MG63 (cell line): ENCODE data around the gene NUP153. TPM values are rescaled to one million over a fixed set of nuclear protein-coding genes. Genes with fewer than 3 reads are reported as not detected.

Source experiments
- DNase-seq: peaks from one replicate; pipeline ENCODE4 v3.0.0-alpha.2; 2020
- H3K27me3 ChIP-seq: fragments of 250-450 bp; sonication (Bioruptor Pico); 2 replicates; pipeline ENCODE4 v1.5.1; 2020; ENCODE audit warnings: mild to moderate bottlenecking, moderate library complexity
- H3K36me3 ChIP-seq: fragments of 250-450 bp; sonication (Bioruptor Pico); 2 replicates; pipeline ENCODE4 v1.5.1; 2020; ENCODE audit warnings: mild to moderate bottlenecking, moderate library complexity
- H3K4me3 ChIP-seq: fragments of 250-450 bp; sonication (Bioruptor Pico); 2 replicates; pipeline ENCODE4 v1.5.1; 2020; ENCODE audit warnings: mild to moderate bottlenecking, moderate library complexity
- H3K9me3 ChIP-seq: fragments of 250-450 bp; sonication (Bioruptor Pico); 2 replicates; pipeline ENCODE4 v1.5.1; 2020; ENCODE audit warnings: mild to moderate bottlenecking, moderate library complexity
- total RNA-seq: library from RNA; depleted of rRNA; stranded (reverse); fragments of >200 nt; shearing (Covaris generic); gene quantifications from 2 replicates; pipeline ENCODE4 v1.2.3, GENCODE V29; 2014; ENCODE audit warnings: low replicate concordance

NUP153 gene
- total RNA-seq, 1 experiment from 2014 or later = 16.5 TPM

DNA sequence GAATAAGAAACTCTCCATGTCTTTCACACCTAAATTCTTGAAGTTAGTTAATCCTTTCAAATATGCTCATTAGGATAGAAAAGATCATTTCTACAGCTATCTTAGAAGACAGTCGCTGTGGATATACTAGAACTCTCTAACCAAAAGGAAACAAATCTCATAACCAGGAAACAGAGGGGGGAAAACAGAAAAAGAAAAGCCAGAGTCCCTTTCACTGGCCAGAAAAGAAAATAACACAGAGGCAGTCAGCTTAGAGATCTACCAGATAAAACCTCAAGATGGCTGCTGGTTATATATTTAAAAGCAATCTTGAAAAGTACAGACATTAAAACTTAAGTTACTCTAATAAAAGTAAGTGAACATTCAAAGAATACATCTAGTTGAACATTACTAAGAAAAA is 19.6 kb downstream of the NUP153 start:
- Histone ChIP-seq H3K27me3 (no peaks in the 10 kb centered on the region), H3K9me3 (no peaks in the 10 kb centered on the region), H3K4me3 (no peak overlapping the region), H3K36me3 (peaks cover 29% of the 10 kb centered on the region)
- DNase-seq = no peak

- no peak for DNase-seq
- H3K27me3 ChIP-seq = no peaks in the 10 kb centered on the region
- peaks cover 37% of the 10 kb centered on the region for H3K36me3 ChIP-seq
- H3K4me3 ChIP-seq = no peak overlapping the region
- H3K9me3 ChIP-seq = no peaks in the 10 kb centered on the region
Observed at GRCh38 chr6:17684134-17684533, 22.6 kb downstream of the NUP153 start.

DNA sequence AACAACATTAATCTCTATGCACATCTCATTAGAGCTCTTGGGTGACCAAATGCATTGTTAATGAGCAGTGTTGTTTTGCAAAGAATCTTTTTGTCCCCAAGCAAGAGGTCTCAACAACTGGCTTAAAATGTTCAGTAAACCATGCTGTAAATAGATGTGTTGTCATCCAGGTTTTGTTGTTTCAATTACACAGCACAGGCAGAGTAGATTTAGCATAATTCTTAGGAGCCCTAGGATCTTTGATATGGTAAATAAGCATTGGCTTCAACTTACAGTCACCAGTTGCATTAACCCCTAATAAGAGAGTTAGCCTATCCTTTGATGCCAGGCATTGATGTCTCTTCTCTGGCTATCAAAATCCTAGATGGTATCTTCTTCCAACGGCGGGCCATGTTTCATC is 23.3 kb downstream of the NUP153 start:
- peaks cover 37% of the 10 kb centered on the region for H3K36me3 ChIP-seq
- H3K9me3 ChIP-seq = no peaks in the 10 kb centered on the region
- no peaks in the 10 kb centered on the region for H3K27me3 ChIP-seq
- H3K4me3 ChIP-seq = no peak overlapping the region
- no peak for DNase-seq

DNA sequence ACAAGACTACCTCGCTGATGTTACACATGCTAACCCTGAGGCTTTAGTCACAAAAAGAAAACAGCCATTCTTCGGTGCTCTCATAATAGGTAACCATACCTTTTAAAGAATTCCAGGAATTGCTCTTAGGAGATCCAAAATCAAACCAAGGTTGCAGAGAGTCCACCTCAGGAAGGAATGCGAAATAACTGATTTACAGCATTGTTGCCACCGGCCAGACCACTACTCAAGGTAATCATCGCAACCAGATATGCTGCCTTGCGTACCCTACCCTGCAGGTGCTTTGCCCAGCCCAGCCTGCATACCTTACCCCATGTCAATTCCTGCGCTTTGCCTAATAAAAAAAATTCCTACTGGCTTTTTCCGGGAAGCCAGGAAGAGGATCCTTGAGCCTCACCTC is 27.0 kb downstream of the NUP153 start:
- no peaks in the 10 kb centered on the region for H3K9me3 ChIP-seq
- no peak overlapping the region for H3K4me3 ChIP-seq
- H3K36me3 ChIP-seq = peaks cover 31% of the 10 kb centered on the region
- no peak for DNase-seq
- H3K27me3 ChIP-seq = no peaks in the 10 kb centered on the region

- no peak overlapping the region for H3K4me3 ChIP-seq
- peaks cover 40% of the 10 kb centered on the region for H3K36me3 ChIP-seq
- no peak for DNase-seq
- H3K27me3 ChIP-seq = no peaks in the 10 kb centered on the region
- H3K9me3 ChIP-seq = no peaks in the 10 kb centered on the region
Observed at GRCh38 chr6:17677602-17678001, 29.1 kb downstream of the NUP153 start.

- no peak for DNase-seq
Observed at GRCh38 chr6:17673543-17674254, 33.0 kb downstream of the NUP153 start.

GRCh38 chr6:17672064-17672718 is 34.5 kb downstream of the NUP153 start:
- DNase-seq = no peak
- Histone ChIP-seq H3K9me3 (no peaks in the 10 kb centered on the region), H3K27me3 (no peaks in the 10 kb centered on the region), H3K4me3 (no peak overlapping the region), H3K36me3 (peaks cover 60% of the 10 kb centered on the region)

More at GRCh38 chr6:17673543-17674254, 33.0 kb downstream of the NUP153 start:
- H3K9me3 ChIP-seq = no peaks in the 10 kb centered on the region
- no peak overlapping the region for H3K4me3 ChIP-seq
- peaks cover 52% of the 10 kb centered on the region for H3K36me3 ChIP-seq
- H3K27me3 ChIP-seq = no peaks in the 10 kb centered on the region

GRCh38 chr6:17666646-17667045 is 40.1 kb downstream of the NUP153 start:
- no peaks in the 10 kb centered on the region for H3K27me3 ChIP-seq
- no peak overlapping the region for H3K4me3 ChIP-seq
- DNase-seq = no peak
- peaks cover 61% of the 10 kb centered on the region for H3K36me3 ChIP-seq
- no peaks in the 10 kb centered on the region for H3K9me3 ChIP-seq

GRCh38 chr6:17665132-17665531 is 41.6 kb downstream of the NUP153 start:
- H3K36me3 ChIP-seq = peaks cover 65% of the 10 kb centered on the region
- no peaks in the 10 kb centered on the region for H3K27me3 ChIP-seq
- no peak for DNase-seq
- H3K9me3 ChIP-seq = no peaks in the 10 kb centered on the region
- H3K4me3 ChIP-seq = no peak overlapping the region

DNA sequence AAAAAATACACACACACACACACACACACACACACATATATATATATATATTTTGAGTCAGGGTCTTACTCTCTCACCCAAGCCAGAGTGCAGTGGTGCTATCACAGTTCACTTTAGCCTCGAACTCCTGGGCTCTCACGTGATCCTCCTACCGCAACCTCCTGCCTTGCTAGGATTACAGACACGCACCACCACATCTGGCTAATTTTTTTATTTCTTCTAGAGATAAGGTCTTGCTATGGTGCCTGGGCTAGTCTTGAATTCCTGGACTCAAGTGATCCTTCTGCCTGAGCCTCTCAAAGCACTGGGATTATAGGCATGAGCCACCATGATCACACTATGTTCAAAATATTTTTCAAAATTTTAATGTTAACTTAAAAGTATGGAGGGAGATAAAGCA is 43.5 kb downstream of the NUP153 start:
- Histone ChIP-seq H3K4me3 (no peak overlapping the region), H3K36me3 (peaks cover 71% of the 10 kb centered on the region), H3K9me3 (no peaks in the 10 kb centered on the region), H3K27me3 (no peaks in the 10 kb centered on the region)
- no peak for DNase-seq

DNA sequence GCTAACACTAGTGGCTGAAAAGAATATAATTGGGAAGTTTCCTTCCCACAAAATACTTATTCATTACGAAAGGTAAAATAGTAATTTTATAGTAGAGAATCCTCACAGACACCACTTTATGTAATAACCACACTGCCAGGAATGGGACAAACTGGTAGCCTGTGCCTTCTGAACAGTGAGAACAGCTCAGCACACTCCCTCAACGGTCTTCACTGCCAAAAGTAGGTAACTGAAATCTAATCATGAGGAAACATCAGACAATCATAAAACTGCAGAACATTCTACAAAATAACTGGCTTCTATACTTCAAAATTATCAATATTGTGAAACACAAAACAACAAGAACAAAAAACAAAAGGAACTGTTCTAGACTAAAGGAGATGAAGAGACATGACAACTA is 44.1 kb downstream of the NUP153 start:
- H3K27me3 ChIP-seq = no peaks in the 10 kb centered on the region
- no peaks in the 10 kb centered on the region for H3K9me3 ChIP-seq
- DNase-seq = no peak
- peaks cover 76% of the 10 kb centered on the region for H3K36me3 ChIP-seq
- no peak overlapping the region for H3K4me3 ChIP-seq

DNA sequence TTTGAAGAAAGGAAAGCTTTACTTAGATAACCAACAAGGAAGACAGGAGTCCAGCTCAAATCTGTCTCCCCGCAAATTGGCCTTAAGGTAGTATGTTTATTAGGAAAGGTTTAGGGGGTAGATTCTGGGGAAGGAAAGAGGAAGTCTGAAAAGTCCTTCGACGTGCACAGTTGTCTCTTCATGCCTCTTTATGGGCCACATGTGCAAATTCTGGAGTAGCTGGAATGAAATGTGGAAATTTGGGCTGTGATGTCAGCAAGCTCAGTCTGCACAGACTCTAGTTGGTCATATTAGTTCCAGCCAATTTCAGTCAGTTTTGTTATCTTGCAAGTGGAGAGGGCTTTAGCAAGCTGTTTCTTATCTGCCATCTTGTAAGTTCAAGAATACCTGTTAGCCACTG is 50.1 kb downstream of the NUP153 start:
- H3K27me3 ChIP-seq = no peaks in the 10 kb centered on the region
- no peaks in the 10 kb centered on the region for H3K9me3 ChIP-seq
- DNase-seq = no peak
- H3K36me3 ChIP-seq = peaks cover 55% of the 10 kb centered on the region
- no peak overlapping the region for H3K4me3 ChIP-seq

DNA sequence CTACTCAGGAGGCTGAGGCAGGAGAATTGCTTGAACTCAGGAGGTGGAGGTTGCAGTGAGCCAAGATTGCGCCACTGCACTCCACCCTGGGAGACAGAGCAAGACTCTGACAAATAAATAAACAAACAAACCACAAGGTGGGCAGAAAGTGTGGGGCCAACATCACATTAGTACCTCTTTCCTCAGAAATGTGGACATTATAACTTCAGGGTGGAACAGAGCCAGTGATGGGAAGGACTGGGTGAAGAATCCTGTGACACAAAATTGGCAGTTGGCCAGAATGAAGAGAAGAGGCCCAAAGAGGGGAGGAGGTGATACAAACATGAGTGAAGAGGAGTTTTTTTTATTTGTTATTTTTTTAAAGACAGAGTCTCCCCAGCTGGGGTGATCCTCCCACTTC is 50.6 kb downstream of the NUP153 start:
- Histone ChIP-seq H3K36me3 (peaks cover 50% of the 10 kb centered on the region), H3K27me3 (no peaks in the 10 kb centered on the region), H3K4me3 (no peak overlapping the region), H3K9me3 (no peaks in the 10 kb centered on the region)
- no peak for DNase-seq

GRCh38 chr6:17653198-17653882 is 53.4 kb downstream of the NUP153 start:
- no peak for DNase-seq
- H3K36me3 ChIP-seq = peaks cover 51% of the 10 kb centered on the region
- H3K4me3 ChIP-seq = no peak overlapping the region
- H3K9me3 ChIP-seq = no peaks in the 10 kb centered on the region
- no peaks in the 10 kb centered on the region for H3K27me3 ChIP-seq

- no peak for DNase-seq
- no peaks in the 10 kb centered on the region for H3K9me3 ChIP-seq
- H3K36me3 ChIP-seq = peaks cover 49% of the 10 kb centered on the region
- H3K27me3 ChIP-seq = no peaks in the 10 kb centered on the region
- H3K4me3 ChIP-seq = no peak overlapping the region
Observed at GRCh38 chr6:17650656-17651309, 55.9 kb downstream of the NUP153 start.

GRCh38 chr6:17648745-17649144 is 58.0 kb downstream of the NUP153 start:
- no peak overlapping the region for H3K4me3 ChIP-seq
- DNase-seq = no peak
- H3K27me3 ChIP-seq = no peaks in the 10 kb centered on the region
- H3K36me3 ChIP-seq = peaks cover 49% of the 10 kb centered on the region
- no peaks in the 10 kb centered on the region for H3K9me3 ChIP-seq

- H3K36me3 ChIP-seq = peaks cover 64% of the 10 kb centered on the region
Observed at GRCh38 chr6:17640477-17640917, 66.2 kb downstream of the NUP153 start.

More at GRCh38 chr6:17640477-17640917, 66.2 kb downstream of the NUP153 start:
- Histone ChIP-seq H3K9me3 (no peaks in the 10 kb centered on the region), H3K4me3 (no peak overlapping the region), H3K27me3 (no peaks in the 10 kb centered on the region)
- no peak for DNase-seq
